SKM-1 (cell line): ENCODE results near the gene SRPX.

Experiments used
- DNase-seq: peaks from one replicate; lab custom pipeline; 2025; ENCODE audit not compliant: unreplicated experiment; lab: John Stamatoyannopoulos, UW

SRPX gene

DNA sequence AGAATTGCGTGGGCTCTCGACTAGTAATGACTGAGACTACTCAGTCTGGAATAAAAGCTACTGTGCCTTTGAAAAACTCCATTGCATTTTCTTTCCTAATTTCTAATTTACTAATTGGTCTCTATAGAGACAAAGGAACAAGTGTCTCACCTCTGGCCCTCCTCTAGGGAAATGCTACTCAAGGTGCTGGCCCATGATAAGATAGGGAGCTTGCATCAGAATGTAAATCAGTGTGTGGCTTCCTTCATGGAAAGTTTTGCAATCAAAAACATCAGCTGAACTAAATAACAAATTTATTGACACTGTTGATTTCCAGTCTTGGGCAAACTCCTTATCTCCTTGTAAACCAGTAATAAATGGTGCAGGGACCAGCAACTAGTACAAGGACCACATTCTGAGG is 81.8 kb downstream of the SRPX start:
- DNase-seq: no peak

DNA sequence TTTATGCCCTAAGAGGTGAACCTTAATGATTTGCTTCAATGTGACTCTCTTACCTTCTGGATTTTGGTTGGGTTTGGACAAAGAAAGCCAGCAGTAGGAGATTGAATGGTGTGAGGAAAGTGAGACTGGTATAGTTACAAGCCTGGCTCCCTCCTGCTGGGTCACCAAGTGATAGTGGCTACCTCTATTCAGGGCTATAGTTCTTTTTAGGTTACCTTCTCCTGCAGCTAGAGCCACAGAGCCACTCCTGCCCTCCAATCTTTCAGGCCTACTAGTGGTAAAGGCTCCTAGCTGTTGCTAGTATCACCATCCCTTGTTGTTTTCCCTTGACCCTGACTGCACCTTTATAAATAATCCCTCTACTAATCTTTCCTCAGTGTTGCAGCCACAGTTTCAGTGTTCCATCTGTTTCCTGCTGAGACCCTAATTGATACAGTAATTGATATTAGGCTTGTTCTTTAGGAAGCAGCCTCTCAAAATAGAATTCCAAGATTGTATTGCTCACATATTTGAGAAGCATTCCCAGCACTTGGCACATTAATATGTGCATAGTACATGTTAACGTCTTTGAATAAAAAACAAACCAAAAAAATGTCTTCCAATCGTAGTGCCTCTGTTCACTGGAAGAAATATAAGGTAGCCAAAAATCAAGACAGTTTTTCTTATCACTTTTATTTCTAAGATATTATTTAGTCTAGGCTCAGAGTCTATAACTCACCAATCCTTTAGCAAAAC is 82.3 kb downstream of the SRPX start:
- no peak for DNase-seq

DNA sequence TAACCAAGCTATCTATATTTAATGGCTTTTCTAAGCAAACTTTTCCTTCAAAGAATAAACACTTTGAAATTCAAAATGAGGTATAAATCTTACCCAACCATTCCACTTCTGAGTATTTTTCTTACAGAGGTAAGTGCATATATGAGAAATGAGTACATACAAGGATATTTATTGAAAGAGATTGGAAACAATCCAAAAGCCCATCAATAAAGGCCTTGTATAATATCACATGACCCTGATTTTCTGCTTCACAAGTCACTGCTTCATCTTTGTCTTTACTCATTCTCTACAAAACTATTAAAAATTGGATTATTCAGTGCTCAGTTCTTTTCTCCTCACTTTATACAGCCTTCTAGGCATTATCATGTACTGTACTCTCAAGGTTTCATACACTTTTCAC is 91.3 kb downstream of the SRPX start:
- no peak for DNase-seq

DNA sequence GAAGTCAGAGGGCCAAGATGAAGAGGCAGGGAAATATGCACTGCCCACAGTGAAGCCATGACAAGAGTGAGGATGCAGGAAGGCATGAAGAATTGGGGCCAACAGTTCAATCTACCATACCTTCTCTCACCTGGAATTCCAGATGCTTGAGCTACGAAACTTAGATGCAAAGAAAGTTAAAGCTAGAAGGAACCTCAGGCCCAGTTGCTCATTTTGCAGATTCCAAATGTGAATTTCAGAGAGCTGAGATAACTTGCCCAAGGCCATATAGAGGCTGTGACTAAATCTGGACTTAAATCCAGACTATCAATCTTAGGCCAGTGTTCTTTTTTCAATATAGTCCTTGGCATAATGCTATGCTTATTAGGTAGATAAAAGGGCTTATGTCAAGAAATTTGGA is 92.7 kb downstream of the SRPX start:
- no peak for DNase-seq

DNA sequence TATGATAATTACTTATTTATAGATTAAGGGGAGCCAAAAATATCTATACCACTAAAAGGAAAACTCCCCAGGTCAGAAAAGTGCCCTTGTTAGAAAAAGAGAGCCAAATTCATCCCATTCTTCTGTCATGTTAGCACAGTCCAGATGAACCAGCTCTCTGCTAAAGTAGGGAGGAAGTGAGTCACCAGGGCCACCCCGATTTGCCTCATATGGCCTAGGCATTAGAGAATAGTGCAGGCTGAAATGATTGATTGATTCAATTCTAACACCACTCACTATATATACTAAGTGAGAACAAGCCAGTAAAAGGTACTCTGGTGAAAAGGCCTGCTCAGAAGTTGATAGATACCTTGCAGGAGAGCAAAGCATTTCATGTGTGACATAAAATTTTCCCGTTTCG is 94.5 kb downstream of the SRPX start:
- no peak for DNase-seq

DNA sequence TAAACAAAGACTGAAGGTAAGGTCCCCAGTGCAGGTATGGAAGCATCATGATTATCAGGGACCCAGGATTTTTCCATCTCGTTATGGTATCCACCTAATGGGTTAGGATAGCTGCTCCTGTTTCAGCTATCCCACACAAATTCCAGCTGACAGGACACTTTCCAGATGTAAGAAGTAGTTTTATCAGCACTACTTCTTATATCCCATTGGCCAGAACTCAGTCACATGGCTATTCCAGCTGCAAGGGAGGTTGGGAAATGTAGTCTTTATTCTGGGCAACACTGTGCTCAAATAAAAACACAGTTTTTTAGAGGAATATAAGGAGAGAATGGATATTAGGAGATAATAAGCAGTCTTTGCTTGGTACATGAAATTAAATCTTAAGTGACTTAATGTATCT is 96.7 kb downstream of the SRPX start:
- no peak for DNase-seq

DNA sequence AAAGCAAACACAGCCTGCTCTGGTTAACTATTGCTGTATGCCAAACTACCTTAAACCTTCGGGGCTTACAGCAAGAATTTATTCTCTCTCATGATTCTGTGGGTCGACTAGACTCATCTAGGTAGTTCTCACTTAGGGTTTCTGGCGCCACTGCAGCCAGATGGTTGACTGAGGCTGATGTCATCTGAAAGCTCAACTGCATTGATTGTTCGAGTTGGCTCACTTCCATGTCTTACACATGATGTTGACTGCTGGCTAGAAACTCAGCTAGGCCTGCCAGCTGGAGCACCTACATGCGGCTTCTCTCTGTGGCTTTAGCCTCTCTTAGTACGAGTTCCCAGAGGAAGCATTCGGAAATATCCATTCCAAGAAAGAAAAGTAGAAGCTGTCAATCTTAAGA is 103.2 kb downstream of the SRPX start:
- no peak for DNase-seq

DNA sequence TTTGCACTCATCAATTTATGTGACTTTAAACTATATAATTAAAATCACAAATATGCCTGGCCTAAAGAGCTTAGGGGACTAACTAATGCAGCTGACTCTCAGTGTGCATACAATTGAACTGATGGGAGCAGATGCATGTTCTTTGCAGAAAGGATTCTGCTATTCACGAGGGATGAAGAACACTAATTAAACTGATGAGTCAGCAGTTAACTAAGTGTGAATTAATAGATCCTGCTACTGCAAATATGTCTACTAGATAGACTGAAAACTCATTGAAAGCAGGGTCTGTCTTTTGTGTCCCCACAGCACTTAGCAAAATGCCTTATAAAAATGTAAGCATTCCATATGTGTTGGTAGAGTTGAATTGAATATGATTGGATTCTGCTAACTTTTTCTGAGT is 104.0 kb downstream of the SRPX start:
- DNase-seq: no peak

DNA sequence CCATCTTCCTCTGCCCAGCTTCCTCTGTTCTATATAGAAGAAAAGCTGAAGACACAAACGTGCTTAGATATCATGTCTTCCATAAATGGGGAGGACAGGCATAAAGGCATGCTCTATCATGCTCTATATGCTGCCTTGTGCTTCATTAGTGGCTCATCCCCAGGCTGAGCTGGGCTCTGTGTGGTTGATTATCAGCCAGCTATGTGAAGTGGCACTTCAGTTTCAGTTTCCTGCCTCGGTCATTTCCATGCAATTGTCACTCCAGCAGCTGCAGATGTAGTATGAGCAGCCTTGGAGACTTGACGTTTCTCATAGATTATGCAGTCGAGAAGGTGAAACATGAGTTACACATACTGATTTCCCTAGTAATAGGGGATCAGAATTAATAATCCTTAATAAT is 108.1 kb downstream of the SRPX start:
- DNase-seq: no peak

DNA sequence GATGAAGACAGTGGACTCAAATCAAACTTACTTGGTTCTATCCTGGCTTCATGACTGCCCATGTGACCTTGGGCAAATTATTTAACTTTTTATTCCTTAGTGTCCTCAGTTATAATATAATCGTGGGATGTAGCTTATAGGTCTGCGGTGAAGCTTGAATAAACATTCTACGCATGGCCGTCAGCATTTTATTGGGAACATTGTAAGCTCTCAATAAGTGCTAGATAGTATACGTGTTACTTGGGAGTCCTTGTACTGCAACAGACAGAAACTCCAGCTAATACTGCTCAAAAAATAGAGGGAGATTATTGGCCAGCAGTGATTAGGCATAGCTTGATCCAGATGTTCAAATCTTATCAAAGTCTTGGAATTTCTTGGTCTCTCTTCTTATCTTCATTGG is 109.5 kb downstream of the SRPX start:
- DNase-seq: no peak

DNA sequence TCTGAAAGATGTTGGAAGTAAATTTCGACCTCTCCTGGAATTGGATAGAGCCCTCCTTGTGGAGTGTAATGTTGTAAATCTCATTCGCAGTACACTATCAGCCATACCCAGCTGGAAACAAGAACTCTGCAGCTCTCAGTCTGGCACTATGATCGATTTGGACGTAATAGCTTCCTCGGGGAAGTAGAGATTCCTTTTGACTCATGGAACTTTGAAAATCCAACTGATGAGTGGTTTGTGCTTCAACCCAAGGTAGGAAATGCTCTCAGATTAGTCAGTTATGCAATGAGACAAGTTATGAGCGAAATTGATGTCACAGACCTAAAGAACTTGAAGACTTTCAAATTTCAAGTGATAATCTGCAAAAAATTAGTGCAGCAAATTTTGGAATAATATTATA is 110.4 kb downstream of the SRPX start:
- no peak for DNase-seq

- DNase-seq: no peak
Observed at GRCh38 chrX:38109042-38109898, 111.4 kb downstream of the SRPX start.

DNA sequence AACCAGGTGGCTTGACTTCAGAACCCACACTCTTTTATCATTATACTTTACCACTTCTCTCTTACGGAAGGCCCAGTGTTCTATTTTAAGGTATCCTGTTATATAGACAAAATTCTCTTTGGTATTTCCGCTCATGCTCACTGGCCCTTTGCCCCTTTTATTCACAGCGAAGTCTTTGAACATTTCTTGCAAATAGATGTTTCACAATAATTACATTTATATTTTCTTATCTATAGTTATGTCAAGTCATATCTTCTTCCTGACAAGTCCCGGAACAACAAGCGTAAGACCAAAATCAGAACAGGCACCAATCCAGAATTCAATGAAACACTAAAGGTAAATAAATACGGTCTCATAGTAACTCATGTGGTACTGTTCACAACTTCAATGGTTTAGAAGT is 112.3 kb downstream of the SRPX start:
- no peak for DNase-seq

- DNase-seq: no peak
Observed at GRCh38 chrX:38106991-38107655, 113.5 kb downstream of the SRPX start.

- DNase-seq: no peak
Observed at GRCh38 chrX:38105216-38105725, 115.4 kb downstream of the SRPX start.

GRCh38 chrX:38103857-38104812 is 116.5 kb downstream of the SRPX start:
- DNase-seq: no peak

- DNase-seq: no peak
Observed at GRCh38 chrX:38102875-38103274, 117.8 kb downstream of the SRPX start.

DNA sequence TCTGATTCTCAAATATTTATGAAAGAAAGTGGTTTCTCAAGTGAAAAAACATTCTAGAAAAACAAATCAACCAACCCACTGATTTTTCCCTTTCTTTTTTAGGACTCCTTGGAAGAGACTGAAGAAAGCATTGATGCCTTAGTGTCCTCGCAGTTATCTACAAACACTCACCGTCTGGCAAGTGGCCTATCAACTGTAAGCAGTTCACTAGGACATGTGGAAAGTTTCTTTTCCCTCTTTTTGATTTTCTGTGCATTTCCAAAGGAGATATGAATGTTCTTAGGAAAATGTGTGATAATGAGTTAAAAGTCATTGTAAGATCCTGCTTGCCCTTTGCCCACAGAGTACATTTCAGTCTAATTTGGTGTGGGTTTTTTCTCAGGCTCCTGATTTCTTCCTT is 118.4 kb downstream of the SRPX start:
- no peak for DNase-seq

GRCh38 chrX:38099688-38100087 is 121.0 kb downstream of the SRPX start:
- DNase-seq: no peak
